Adrenal gland (tissue), 5 donors: Measurements from ENCODE around the gene KMT2D.

Experiments
- POLR2A ChIP-seq, 2 donors: fragments of 450-650 bp; IDR thresholded peaks; one replicate each; pipeline ENCODE4 v1.6.1; 2017; ENCODE audit warnings: antibody characterized with exemption in 2 of 2, mild to moderate bottlenecking in 2 of 2, moderate library complexity in 1 of 2
- TF ChIP-seq, protein P1 (sequence below), 6 experiments: fragments of 450-650 bp in 4 of 6; fragments of 200-600 bp in 2 of 6; sonication (generic) in 1 of 6; IDR thresholded peaks; 1 replicate in 5 of 6; 2 replicates in 1 of 6; pipeline versions ENCODE4 v1.5.1 to v1.8.0; 2016 to 2021; ENCODE audit warnings: antibody characterized with exemption in 6 of 6, mild to moderate bottlenecking in 2 of 6, moderate library complexity in 1 of 6
- donor health status: DM: no; HTN: no; CAD: no.

DNA sequence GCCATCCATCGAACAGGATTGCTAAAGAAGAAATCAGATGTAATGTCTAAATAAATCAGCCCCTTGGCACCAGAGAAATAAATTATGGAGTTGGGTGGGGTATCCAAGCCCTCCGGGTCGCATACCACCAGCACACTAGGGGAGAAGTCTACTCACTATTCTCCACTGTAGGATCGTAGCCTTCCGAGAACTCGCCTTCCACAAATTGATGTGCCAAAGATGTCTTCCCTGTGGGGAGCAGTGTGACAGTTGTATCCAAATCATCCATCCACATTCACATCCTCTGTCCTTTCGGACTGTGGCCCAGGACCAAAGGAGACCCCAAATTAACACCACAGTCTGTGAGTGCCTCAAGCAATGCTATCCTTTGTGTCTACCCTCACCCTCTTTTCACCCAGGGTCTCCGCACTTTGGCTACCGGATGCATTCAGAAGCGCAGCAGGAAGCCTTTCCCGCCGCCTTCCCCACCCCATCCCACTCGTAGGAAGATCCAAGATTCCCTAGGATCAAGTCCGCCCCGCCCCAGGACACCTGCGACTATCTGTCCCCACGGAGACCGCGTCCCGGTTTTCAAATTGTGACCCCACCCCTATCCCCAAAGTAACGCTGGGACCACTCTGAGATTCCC lies 8.4 kb upstream of the KMT2D start:
- TF ChIP-seq POLR2A (IDR thresholded peaks at IDR 0.05), result no peak
- TF ChIP-seq, protein P1, sequence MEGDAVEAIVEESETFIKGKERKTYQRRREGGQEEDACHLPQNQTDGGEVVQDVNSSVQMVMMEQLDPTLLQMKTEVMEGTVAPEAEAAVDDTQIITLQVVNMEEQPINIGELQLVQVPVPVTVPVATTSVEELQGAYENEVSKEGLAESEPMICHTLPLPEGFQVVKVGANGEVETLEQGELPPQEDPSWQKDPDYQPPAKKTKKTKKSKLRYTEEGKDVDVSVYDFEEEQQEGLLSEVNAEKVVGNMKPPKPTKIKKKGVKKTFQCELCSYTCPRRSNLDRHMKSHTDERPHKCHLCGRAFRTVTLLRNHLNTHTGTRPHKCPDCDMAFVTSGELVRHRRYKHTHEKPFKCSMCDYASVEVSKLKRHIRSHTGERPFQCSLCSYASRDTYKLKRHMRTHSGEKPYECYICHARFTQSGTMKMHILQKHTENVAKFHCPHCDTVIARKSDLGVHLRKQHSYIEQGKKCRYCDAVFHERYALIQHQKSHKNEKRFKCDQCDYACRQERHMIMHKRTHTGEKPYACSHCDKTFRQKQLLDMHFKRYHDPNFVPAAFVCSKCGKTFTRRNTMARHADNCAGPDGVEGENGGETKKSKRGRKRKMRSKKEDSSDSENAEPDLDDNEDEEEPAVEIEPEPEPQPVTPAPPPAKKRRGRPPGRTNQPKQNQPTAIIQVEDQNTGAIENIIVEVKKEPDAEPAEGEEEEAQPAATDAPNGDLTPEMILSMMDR (IDR thresholded peaks at IDR 0.05), result no peak
